CD4-positive, alpha-beta T cell treated with Interleukin-1 beta for 1 hour (primary cell): ENCODE data around the gene ISLR2.
"Not testable (repeated sequence)": the region's sequence is repeated elsewhere in the genome, so short reads cannot be mapped to it uniquely, and the experiment has no call there.

Experiments
- DNase-seq, 2 donors: peaks; one replicate each; pipeline ENCODE4 v3.0.0-alpha.2; 2020 to 2022

ISLR2 gene

DNA sequence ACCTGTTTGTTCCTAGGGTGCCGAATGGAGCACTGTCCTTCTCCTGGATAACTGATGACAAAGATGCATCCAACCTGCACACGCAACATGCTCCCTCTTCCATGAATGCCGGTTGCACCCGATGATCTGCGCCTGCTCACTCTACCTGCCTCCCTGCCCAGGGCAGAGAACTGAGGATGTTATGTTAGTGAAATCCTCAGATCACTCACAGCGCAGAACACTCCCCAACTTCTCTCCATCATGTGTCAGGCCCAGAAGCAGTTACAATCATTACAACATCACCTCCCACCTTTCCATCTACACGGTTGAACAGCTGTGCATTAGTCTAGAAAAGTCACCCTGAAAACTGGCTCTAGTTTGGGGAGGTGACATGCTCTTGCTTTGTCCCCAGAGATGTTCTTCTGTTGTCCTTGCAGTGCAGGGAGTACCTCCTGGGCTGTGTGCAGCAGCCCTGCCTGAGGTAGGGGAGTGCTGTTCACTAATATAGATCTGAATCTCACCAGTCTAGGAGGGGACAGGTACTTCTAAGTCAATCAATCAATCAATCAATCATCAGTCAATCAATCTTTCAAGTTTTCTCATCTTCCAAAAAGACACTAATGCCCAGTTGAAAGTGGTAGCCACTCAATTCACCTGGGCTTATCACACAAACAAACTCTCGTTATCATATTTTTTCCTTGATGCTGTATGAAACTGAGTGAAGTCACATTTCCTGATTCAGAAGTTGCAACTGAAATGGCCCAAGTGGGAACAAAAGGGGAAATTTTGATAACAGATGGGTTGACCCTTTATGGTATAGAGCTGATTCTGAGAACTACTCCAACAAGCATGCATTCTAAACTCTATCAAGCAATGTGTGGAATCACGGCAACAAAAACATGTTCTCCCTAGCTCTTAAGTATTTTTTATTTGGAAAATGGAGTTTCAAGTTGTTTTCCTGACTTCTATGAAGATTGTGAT, 27.8 kb downstream of the ISLR2 start:
- DNase-seq: no peak

DNA sequence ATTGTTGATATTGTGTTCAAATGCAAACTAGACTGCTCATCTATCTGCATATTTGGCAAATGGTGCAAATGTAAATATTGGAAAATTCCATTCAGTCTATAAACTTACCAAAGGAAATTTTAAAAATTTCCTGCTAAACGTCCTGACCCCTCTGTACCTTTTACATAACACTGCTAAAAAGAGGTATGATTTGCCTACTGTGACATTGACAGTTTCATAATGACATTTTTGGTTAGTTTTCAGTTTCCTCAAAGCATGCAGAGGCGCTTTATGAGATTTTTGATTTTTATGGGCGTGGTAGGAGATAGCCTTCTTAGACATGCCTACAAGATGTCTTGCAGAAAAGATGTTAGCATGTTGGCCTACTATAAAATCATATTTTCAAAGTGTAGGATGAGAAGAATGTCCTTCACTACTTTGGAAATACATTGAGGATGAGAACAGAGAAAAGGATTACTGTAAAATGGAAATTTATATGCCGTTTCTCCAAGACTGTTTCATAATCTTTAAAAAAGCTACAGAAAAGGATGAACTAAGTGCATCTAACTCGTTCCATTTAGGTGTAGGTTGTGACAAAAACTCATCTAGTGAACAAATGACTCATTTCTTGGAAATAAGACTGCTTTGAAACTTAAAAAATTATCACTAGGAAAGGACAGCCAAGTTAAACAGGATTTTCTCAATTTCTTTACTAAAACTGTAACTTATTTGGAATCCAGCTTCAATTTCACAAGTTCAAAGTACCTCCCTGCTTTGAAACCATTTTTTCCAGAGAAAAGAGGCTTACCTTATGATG, 28.7 kb downstream of the ISLR2 start:
- DNase-seq: no peak

DNA sequence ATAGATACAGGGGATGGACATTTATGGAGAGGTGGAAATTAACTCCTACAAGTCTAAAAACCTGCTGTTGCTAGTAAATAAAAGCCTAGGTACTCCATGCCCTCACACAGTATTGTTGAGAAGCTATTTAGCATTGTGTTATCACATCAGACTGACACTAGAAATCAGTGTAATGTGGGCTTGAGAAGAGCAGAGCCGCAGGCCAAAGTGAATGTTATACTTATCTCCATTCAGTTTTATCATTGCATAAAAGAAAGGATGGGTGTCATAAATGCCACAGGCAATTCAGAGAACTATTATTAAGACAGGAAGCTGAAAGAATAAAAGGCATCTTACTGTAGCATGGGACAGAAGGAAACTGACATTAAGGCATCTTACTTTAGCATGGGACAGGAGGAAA, 29.4 kb downstream of the ISLR2 start:
- no peak for DNase-seq

DNA sequence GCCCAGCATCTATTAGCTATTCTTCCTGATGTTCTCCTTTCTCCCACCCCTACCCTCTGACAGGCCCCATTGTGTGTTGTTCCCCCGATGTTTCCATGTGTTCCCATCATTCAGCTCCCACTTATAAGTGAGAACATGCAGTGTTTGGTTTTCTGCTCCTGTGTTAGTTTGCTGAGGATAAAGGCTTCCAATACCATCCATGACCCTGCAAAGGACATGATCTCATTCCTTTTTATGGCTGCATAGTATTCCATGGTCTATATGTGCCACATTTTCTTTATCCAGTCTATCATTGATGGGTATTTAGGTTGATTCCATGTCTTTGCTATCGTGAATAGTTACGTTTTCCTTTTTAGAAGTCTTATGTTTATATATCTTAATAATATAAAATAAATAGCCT, 30.0 kb downstream of the ISLR2 start:
- not testable (repeated sequence) for DNase-seq

DNA sequence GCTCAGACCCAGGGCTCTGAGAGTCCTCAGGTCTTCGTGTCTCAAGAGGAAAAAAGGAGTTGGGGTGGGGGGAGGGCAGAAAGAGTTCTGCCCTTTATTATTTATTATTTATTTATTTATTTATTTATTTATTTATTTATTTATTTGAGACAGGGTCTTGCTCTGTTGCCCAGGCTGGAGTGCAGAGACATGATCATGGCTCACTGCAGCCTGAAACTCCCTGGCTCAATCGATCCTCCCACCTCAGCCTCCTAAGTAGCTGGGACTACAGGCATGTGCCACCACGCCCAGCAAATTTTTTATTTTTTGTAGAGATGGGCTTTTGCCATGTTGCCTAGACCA, 31.8 kb downstream of the ISLR2 start:
- not testable (repeated sequence) for DNase-seq

DNA sequence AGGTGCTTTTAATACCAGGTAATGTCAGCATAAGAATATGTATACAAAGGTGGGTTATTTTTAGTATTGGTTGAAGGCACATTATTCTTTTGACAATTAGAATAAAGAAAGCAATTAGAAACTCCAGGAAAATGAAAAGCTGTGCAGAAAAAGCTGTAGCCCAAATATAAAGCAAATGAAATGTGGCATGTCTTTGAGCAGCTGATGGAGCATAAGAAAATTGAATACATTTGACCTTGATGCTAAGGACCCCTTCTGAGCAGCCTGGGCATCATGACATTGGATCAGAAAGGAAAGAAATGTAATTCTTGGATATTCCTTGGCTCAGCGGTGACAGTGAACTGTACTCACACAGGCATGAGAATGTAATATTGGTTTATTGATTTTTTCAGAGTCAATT, 35.1 kb downstream of the ISLR2 start:
- no peak for DNase-seq

DNA sequence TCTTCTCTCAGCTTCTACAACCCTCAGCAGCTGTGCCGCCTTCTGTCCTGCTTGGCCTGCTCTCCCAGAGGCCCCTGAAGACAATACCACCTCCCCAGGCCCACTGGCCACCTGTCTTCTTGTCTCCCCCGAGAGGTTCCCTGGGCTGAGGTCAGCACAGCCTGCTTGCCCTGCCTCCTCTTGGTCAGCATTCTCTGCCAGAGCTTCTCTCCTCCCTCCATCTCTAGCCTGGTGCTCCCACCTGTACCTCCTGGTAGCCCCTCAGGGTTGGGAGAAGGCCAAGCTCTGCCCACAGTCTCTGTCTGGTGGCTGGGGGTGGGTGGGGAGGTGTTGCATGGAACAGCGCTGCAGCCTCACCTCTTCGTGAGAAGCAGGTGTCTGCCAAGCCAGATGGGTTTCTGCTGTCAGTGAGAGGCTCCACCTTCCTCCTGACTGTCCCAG, 37.5 kb downstream of the ISLR2 start:
- no peak for DNase-seq

DNA sequence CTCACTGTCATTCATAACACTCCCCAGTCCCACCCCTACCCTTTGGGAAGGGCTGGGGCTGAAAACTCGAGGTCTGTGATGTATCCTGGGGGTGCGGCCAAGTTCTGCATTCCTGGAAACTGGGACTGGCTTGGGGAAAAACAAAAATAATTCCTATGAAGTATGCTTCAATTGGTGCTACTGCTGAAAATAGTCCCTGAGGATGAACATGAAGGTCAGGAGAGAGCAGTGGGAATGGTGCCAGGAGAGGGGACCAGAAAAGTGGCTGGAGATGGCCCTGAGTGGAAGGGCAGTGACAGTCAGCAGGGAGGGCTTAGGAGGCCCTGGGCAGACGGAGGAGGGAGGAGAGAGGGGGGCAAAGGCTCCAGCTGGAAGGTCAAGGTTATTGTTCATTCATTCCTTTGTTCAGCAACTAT, 38.3 kb downstream of the ISLR2 start:
- DNase-seq: no peak

DNA sequence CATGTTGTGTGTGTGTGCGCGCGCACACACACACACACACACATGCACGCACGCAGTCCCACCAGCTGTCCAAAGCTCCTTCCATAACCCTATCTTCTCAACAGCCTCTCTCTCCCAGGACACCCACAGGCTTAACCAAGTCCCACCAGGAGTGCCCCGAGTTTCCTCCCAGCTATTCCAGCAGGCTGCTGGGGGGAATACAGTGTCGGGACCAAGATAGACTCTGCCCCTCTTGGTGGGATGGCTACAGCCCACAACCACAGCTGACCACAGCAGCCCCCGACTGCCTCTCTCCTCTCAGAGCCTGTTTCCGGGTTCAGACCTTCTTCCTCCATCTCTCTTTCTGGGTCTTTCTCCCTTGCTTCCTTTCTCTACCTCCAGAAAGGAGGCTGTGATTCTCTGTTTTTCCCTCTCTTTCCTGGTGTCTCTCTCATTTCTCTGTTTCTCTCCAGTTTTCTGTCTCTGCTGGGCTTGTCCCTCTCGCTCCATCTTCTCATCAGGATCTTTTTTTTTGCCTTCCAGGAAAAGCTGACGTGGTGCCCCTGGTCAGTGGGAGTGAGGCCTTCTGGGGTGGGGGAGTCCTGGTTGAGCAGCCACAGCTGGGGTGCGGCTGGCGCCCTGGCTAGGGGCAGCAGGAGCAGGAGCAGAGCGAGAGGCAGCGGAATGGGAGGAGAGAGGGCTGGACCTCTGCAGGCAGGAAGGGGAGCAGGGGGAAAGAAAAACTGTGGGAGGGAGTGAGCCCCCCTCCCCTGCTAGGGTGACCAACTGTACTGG, 39.9 kb downstream of the ISLR2 start:
- no peak for DNase-seq

DNA sequence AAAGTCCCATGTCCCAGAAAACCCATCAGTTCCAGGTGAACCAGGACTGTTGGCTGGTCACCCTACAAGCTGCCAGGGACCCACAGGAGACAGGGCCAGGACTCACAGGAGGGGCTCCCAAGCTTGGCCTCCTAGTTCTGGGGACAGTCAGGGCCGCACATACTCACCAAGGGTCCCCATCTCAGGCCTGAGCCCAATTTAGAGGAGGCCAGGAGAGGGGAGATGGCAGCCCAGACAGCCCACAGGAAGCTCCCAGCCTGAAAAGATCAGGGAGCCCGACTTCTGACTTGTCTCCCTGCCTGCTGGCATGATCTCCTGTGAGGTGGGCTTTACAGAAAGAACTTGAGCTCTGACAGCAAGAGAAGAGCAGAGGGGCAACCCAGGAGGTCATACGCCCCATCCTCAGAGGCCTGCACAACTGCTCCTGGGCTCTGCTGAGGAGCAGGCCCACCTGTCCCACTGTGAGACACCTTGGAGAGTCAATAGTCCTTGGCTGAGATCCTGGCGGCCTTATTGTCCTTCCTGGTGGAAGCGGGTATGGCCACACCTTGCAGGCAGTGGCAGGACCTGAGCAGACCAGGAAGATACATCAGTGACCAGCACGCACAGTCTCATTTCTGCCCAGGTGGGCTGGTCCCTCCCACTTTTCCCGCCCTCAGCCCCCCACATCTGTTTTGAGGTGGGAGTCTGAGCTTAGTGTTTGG, 40.6 kb downstream of the ISLR2 start:
- no peak for DNase-seq

DNA sequence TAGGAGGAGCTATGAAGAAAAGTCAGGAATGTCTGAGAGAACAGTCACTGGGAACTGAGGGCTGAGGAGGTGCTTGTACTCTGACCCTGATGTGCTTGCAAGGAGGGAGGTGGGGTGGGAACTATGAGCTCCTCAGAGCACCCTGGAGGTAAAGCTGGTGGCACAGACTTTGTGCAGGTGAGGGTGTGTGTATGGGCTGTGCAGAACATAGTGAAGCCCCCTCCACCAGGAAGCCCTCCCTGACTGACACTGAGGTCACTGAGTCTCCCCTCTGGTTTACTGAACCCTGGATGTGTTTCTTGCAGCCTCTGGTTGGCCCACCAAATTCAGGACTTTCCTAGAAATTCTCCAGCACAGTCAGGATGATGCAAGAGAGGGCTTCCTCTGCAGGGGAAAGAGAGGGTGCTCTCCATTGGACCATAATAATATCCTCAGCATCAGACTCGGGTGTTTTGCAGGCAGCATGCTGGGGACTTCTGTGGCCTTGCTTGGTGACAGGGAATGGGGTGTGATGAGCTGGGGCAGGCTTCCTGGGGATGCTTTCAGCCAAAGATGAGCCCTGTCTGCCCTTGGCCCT, 41.7 kb downstream of the ISLR2 start:
- no peak for DNase-seq

DNA sequence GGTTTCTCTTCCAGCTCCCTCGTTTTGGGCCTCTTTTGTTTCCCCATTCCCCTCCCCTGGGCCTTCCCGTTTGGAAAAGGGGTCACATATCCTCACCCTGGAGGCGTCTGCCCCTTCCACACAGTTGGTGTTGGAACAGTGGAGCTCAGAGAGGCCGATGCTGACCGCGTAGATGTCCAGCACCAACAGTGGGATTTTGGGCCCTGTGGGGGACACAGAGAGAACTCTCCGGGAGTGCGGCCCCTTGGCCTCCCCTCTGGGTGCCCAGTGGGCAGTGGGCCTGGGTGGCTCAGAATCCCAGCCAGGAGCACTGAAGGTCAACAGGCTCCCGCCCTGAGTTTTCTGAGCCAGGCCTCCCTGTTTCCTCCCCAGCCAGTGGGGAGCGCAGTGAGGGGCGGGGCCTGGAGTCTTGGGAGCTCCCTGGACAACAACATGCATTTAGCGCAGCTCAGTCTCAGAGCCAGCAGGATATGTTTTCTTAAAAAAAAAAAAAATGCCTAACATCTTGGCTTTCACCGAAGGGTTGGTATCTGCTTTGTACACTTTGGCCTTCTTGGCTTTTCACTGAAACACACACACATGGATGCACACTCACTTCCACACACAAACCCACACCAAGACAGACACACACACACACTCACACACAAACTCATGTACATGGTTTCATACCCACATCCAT, 42.5 kb downstream of the ISLR2 start:
- no peak for DNase-seq

DNA sequence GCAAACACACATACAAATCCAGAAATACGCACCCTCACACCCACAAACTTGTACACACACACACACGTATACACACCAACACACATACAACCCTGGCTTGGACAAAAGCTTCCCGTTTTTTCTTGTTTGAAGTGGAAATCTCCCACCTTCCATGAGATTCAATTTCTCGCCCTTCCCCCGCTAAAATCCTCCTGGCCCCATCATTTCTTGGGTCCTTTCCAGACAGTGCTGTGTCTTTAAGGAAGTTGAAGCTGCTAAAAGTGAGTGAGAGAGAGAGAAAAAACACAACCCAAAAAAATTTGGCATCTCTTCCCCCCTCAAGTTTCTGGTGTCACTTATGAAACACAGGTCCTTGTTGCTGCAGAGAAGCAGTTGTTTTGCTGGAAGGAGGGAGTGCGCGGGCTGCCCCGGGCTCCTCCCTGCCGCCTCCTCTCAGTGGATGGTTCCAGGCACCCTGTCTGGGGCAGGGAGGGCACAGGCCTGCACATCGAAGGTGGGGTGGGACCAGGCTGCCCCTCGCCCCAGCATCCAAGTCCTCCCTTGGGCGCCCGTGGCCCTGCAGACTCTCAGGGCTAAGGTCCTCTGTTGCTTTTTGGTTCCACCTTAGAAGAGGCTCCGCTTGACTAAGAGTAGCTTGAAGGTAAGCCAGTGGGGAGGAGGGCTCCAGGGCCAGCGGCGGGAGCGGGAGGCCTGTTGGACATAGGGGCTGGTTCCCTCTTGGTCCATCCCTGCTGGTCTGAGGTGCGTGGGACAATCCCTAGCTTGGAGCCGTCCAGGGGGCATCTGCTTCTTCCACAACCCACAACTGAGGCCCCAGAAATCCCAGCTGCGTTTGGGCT, 43.2 kb downstream of the ISLR2 start, which contains the start of gene ISLR:
ISLR (plus strand) TSS at position 331 of the 839 bp plus-strand sequence. CDS start 1,149 bp downstream, outside the sequence.
- DNase-seq: no peak

DNA sequence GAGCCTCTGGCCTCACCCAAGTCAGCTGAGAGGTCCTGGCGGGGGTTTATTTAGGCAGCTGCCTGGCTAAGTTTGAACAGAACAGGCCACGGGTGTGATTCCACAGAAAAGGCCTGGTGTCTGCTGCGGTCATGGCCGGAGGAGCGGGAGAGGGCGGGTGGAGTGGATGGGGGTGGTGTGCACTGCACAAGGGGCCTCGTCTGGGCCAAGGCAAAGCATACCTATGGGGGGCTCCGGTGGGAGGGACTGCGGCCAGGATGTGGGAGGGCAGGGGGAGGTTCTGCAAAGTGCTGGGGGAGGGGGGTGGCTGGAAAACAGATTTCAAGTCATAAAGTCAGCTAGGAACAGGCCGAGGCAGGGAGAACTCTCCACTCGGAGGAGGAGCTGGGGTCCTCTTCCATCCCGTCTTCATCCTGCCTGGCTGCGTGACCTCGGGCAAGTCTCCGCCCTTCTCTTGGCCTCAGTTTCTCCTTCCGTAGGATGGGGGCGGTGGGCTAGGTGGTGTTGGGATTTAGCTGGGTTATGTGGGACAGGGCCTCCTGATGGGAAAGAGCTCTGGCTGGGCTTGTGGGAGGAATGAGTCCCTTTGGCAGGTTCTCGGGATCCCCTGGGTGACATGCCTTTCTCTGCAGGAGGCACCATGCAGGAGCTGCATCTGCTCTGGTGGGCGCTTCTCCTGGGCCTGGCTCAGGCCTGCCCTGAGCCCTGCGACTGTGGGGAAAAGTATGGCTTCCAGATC, 44.0 kb downstream of the ISLR2 start:
- no peak for DNase-seq

DNA sequence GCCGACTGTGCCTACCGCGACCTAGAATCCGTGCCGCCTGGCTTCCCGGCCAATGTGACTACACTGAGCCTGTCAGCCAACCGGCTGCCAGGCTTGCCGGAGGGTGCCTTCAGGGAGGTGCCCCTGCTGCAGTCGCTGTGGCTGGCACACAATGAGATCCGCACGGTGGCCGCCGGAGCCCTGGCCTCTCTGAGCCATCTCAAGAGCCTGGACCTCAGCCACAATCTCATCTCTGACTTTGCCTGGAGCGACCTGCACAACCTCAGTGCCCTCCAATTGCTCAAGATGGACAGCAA, 44.5 kb downstream of the ISLR2 start:
- DNase-seq: no peak

DNA sequence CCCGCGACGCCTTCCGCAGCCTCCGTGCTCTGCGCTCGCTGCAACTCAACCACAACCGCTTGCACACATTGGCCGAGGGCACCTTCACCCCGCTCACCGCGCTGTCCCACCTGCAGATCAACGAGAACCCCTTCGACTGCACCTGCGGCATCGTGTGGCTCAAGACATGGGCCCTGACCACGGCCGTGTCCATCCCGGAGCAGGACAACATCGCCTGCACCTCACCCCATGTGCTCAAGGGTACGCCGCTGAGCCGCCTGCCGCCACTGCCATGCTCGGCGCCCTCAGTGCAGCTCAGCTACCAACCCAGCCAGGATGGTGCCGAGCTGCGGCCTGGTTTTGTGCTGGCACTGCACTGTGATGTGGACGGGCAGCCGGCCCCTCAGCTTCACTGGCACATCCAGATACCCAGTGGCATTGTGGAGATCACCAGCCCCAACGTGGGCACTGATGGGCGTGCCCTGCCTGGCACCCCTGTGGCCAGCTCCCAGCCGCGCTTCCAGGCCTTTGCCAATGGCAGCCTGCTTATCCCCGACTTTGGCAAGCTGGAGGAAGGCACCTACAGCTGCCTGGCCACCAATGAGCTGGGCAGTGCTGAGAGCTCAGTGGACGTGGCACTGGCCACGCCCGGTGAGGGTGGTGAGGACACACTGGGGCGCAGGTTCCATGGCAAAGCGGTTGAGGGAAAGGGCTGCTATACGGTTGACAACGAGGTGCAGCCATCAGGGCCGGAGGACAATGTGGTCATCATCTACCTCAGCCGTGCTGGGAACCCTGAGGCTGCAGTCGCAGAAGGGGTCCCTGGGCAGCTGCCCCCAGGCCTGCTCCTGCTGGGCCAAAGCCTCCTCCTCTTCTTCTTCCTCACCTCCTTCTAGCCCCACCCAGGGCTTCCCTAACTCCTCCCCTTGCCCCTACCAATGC, 45.1 kb downstream of the ISLR2 start:
- DNase-seq: no peak

DNA sequence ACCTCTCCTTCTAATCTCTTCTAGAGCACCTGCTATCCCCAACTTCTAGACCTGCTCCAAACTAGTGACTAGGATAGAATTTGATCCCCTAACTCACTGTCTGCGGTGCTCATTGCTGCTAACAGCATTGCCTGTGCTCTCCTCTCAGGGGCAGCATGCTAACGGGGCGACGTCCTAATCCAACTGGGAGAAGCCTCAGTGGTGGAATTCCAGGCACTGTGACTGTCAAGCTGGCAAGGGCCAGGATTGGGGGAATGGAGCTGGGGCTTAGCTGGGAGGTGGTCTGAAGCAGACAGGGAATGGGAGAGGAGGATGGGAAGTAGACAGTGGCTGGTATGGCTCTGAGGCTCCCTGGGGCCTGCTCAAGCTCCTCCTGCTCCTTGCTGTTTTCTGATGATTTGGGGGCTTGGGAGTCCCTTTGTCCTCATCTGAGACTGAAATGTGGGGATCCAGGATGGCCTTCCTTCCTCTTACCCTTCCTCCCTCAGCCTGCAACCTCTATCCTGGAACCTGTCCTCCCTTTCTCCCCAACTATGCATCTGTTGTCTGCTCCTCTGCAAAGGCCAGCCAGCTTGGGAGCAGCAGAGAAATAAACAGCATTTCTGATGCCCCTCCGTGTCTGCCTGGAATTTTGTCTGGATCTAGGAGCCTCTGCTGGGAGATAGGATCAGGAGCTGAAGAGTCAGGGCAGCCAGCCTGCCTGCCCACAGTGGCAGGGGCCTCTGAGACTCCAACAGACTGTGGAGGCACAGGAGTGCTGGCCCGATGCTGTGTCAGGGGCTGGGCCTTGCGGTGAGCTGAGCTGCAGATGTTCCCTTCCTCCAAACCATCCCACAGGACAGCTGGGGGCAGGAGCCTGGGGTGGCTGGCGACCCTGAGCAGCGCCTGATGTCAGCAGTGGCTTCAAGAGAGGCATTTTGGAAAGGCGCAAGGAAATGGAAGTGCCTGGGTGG, 46.2 kb downstream of the ISLR2 start:
- DNase-seq: no peak
